Activated naive CD8-positive, alpha-beta T cell treated with anti-CD3 and anti-CD28 coated beads, Interleukin-2, amount 10 ng/mL, durations not matched to agents 7 days and 5 days (primary cell): ENCODE results near the gene CDHR2. TPM values are rescaled to one million over a fixed set of nuclear protein-coding genes. Genes with fewer than 3 reads are reported as not detected.

Experiments used
- ATAC-seq: fragments of 150-1000 bp; cut with Tn5 transposase; one replicate; pipeline ENCODE4 v1.10.0; 2021; ENCODE audit warnings: low read depth, moderate library complexity
- POLR2A ChIA-PET: fragments of 350-600 bp; sonication (Branson Sonifier 250); formaldehyde crosslinking; loops from one replicate; lab custom pipeline; 2021; ENCODE audit warnings: antibody characterized with exemption; lab: Charles Lee
- DNase-seq: peaks from one replicate; pipeline ENCODE4 v3.0.0; 2021
- H3K27ac Mint-ChIP-seq: one replicate; pipeline ENCODE4 v1.8.0; 2022; ENCODE audit warnings: mild to moderate bottlenecking, mixed read lengths
- H3K27me3 Mint-ChIP-seq: one replicate; pipeline ENCODE4 v1.8.0; 2022; ENCODE audit warnings: mild to moderate bottlenecking, moderate library complexity, mixed read lengths
- H3K36me3 Mint-ChIP-seq: one replicate; pipeline ENCODE4 v1.8.0; 2021; ENCODE audit warnings: mild to moderate bottlenecking, mixed read lengths
- H3K4me1 Mint-ChIP-seq: one replicate; pipeline ENCODE4 v1.8.0; 2021; ENCODE audit warnings: mixed read lengths
- H3K4me3 Mint-ChIP-seq: one replicate; pipeline ENCODE4 v1.8.0; 2022; ENCODE audit warnings: mild to moderate bottlenecking, moderate library complexity, mixed read lengths
- H3K9me3 Mint-ChIP-seq: one replicate; pipeline ENCODE4 v1.8.0; 2021; ENCODE audit warnings: mixed read lengths
- total RNA-seq, 2 experiments: library from RNA; stranded (reverse); gene quantifications; one replicate each; pipeline ENCODE4 v1.2.3, GENCODE V29; 2021

Gene CDHR2
- total RNA-seq, 2 experiments from 2014 or later: 2.4 to 3.8 TPM

GRCh38 chr5:176627582-176627981 lies 78.4 kb downstream of the CDHR2 start:
- Mint-ChIP-seq H3K9me3 (no peaks in the 10 kb centered on the region), H3K4me3 (no peak overlapping the region), H3K4me1 (peaks cover 10% of the 10 kb centered on the region), H3K27me3 (peaks cover 65% of the 10 kb centered on the region), H3K36me3 (no peaks in the 10 kb centered on the region), H3K27ac (no peak overlapping the region)
- DNase-seq (no peak), ATAC-seq (no peak)
- POLR2A ChIA-PET: no interaction called here

GRCh38 chr5:176628406-176629228 lies 79.5 kb downstream of the CDHR2 start:
- Mint-ChIP-seq H3K4me1 (peaks cover 12% of the 10 kb centered on the region), H3K27me3 (peaks cover 71% of the 10 kb centered on the region), H3K4me3 (no peak overlapping the region), H3K9me3 (no peaks in the 10 kb centered on the region), H3K27ac (no peak overlapping the region), H3K36me3 (no peaks in the 10 kb centered on the region)
- no peak for DNase-seq
- POLR2A ChIA-PET: no interaction called here
- no peak for ATAC-seq

- POLR2A ChIA-PET: interaction anchor here (1.7 kb wide), 1 partner anchor 17 kb away, joined by 8 read pairs; the partner anchor contains the start of gene TSPAN17
- ATAC-seq: no peak
These were observed 80.2 kb downstream of the CDHR2 start for GRCh38 chr5:176629317-176629852.

GRCh38 chr5:176629853-176630680 lies 80.9 kb downstream of the CDHR2 start, which contains the start of the genes EIF4E1B and SNCB:
EIF4E1B (plus strand) TSS chr5:176630675; CDS start chr5:176642788, 12,113 bp downstream.
SNCB (minus strand) TSS chr5:176630534; CDS start chr5:176629654, 880 bp downstream.
- Mint-ChIP-seq H3K4me3 (peak within 1 kb of the TSS; percentile 64), H3K4me1 (peaks cover 17% of the 10 kb centered on the region), H3K36me3 (no peaks in the 10 kb centered on the region), H3K27me3 (peaks cover 75% of the 10 kb centered on the region), H3K9me3 (no peaks in the 10 kb centered on the region), H3K27ac (no peak within 1 kb of the TSS)
- POLR2A ChIA-PET: interaction anchor here (0.9 to 1.7 kb wide), 4 partner anchors 8 to 17 kb away, joined by 3 to 8 read pairs (median 3); partner anchors contain the start of gene TSPAN17
- ATAC-seq (peak; percentile 92), DNase-seq (peak; percentile 78)

More at GRCh38 chr5:176629317-176629852, 80.2 kb downstream of the CDHR2 start:
- H3K4me3 Mint-ChIP-seq: peak overlapping the region; percentile 25
- peaks cover 71% of the 10 kb centered on the region for H3K27me3 Mint-ChIP-seq
- peaks cover 17% of the 10 kb centered on the region for H3K4me1 Mint-ChIP-seq
- no peaks in the 10 kb centered on the region for H3K36me3 Mint-ChIP-seq
- H3K9me3 Mint-ChIP-seq: no peaks in the 10 kb centered on the region
- no peak overlapping the region for H3K27ac Mint-ChIP-seq
- no peak for DNase-seq

- Mint-ChIP-seq H3K27ac (no peak overlapping the region), H3K27me3 (peaks cover 77% of the 10 kb centered on the region), H3K4me1 (peaks cover 17% of the 10 kb centered on the region), H3K36me3 (no peaks in the 10 kb centered on the region), H3K4me3 (peak overlapping the region; percentile 64), H3K9me3 (no peaks in the 10 kb centered on the region)
- no peak for DNase-seq
- no peak for ATAC-seq
- POLR2A ChIA-PET: interaction anchor here (0.6 to 1.7 kb wide), 5 partner anchors 9 to 205 kb away, joined by 3 to 8 read pairs (median 3); partner anchors contain the start of gene TSPAN17
These were observed 81.6 kb downstream of the CDHR2 start for GRCh38 chr5:176630681-176631222.

- POLR2A ChIA-PET: interaction anchor here (0.7 to 1.7 kb wide), 2 partner anchors 15 to 300 kb away, joined by 3 to 8 read pairs; partner anchors contain the start of gene TSPAN17
- no peak overlapping the region for H3K4me3 Mint-ChIP-seq
- H3K9me3 Mint-ChIP-seq: no peaks in the 10 kb centered on the region
- peaks cover 17% of the 10 kb centered on the region for H3K4me1 Mint-ChIP-seq
- peaks cover 72% of the 10 kb centered on the region for H3K27me3 Mint-ChIP-seq
- DNase-seq (no peak), ATAC-seq (no peak)
- H3K27ac Mint-ChIP-seq: no peak overlapping the region
- no peaks in the 10 kb centered on the region for H3K36me3 Mint-ChIP-seq
These were observed 82.5 kb downstream of the CDHR2 start for GRCh38 chr5:176631383-176632200.

GRCh38 chr5:176632745-176633144 lies 83.6 kb downstream of the CDHR2 start:
- H3K27me3 Mint-ChIP-seq: peaks cover 72% of the 10 kb centered on the region
- no peaks in the 10 kb centered on the region for H3K36me3 Mint-ChIP-seq
- H3K9me3 Mint-ChIP-seq: no peaks in the 10 kb centered on the region
- DNase-seq (no peak), ATAC-seq (no peak)
- peaks cover 15% of the 10 kb centered on the region for H3K4me1 Mint-ChIP-seq
- POLR2A ChIA-PET: no interaction called here
- H3K27ac Mint-ChIP-seq: no peak overlapping the region
- H3K4me3 Mint-ChIP-seq: no peak overlapping the region

GRCh38 chr5:176633598-176633997 lies 84.5 kb downstream of the CDHR2 start:
- no peaks in the 10 kb centered on the region for H3K9me3 Mint-ChIP-seq
- ATAC-seq (no peak), DNase-seq (no peak)
- no peak overlapping the region for H3K27ac Mint-ChIP-seq
- POLR2A ChIA-PET: interaction anchor here (0.9 kb wide), 1 partner anchor 13 kb away, joined by 5 read pairs; the partner anchor contains the start of gene TSPAN17
- H3K4me1 Mint-ChIP-seq: peaks cover 14% of the 10 kb centered on the region
- H3K4me3 Mint-ChIP-seq: no peak overlapping the region
- no peaks in the 10 kb centered on the region for H3K36me3 Mint-ChIP-seq
- H3K27me3 Mint-ChIP-seq: peaks cover 71% of the 10 kb centered on the region

GRCh38 chr5:176636426-176636825 lies 87.3 kb downstream of the CDHR2 start:
- POLR2A ChIA-PET: no interaction called here
- no peaks in the 10 kb centered on the region for H3K36me3 Mint-ChIP-seq
- H3K27ac Mint-ChIP-seq: no peak overlapping the region
- peaks cover 9% of the 10 kb centered on the region for H3K4me1 Mint-ChIP-seq
- DNase-seq (no peak), ATAC-seq (no peak)
- H3K4me3 Mint-ChIP-seq: no peak overlapping the region
- peaks cover 49% of the 10 kb centered on the region for H3K27me3 Mint-ChIP-seq
- no peaks in the 10 kb centered on the region for H3K9me3 Mint-ChIP-seq

GRCh38 chr5:176637556-176637955 lies 88.4 kb downstream of the CDHR2 start:
- POLR2A ChIA-PET: no interaction called here
- Mint-ChIP-seq H3K4me3 (no peak overlapping the region), H3K36me3 (no peaks in the 10 kb centered on the region), H3K27me3 (peaks cover 40% of the 10 kb centered on the region), H3K4me1 (peaks cover 9% of the 10 kb centered on the region), H3K27ac (no peak overlapping the region), H3K9me3 (no peaks in the 10 kb centered on the region)
- no peak for ATAC-seq
- DNase-seq: no peak

- no peak for DNase-seq
- H3K4me1 Mint-ChIP-seq: peaks cover 9% of the 10 kb centered on the region
- no peaks in the 10 kb centered on the region for H3K9me3 Mint-ChIP-seq
- H3K27ac Mint-ChIP-seq: no peak overlapping the region
- no peak for ATAC-seq
- H3K4me3 Mint-ChIP-seq: no peak overlapping the region
- H3K36me3 Mint-ChIP-seq: no peaks in the 10 kb centered on the region
- peaks cover 33% of the 10 kb centered on the region for H3K27me3 Mint-ChIP-seq
- POLR2A ChIA-PET: no interaction called here
These were observed 89.3 kb downstream of the CDHR2 start for GRCh38 chr5:176638437-176638836.

GRCh38 chr5:176639208-176639607 lies 90.1 kb downstream of the CDHR2 start:
- H3K27me3 Mint-ChIP-seq: peaks cover 26% of the 10 kb centered on the region
- no peaks in the 10 kb centered on the region for H3K36me3 Mint-ChIP-seq
- H3K4me3 Mint-ChIP-seq: no peak overlapping the region
- ATAC-seq: no peak
- no peak overlapping the region for H3K27ac Mint-ChIP-seq
- H3K4me1 Mint-ChIP-seq: peaks cover 2% of the 10 kb centered on the region
- POLR2A ChIA-PET: no interaction called here
- no peaks in the 10 kb centered on the region for H3K9me3 Mint-ChIP-seq
- no peak for DNase-seq
